ENCODE data around the gene TNIK.

The TNIK gene

GRCh38 chr3:171410186-171410585 is 50.0 kb downstream of the TNIK start:
- H3K36me3 ChIP-seq (ENCODE audit: insufficient read depth, low read length) = no peaks in the 10 kb centered on the region
- peaks cover 8% of the 10 kb centered on the region; the same call in 1 of the 2 replicates for H3K4me1 ChIP-seq (ENCODE audit: insufficient read depth, low read length)
- no peaks in the 10 kb centered on the region for H3K9me3 ChIP-seq (ENCODE audit: control insufficient read depth, insufficient read depth, low read length)
- H3K9ac ChIP-seq (ENCODE audit: low read depth, low read length) = no peak overlapping the region

- H3K9ac ChIP-seq (ENCODE audit: low read depth, low read length) = no peak overlapping the region
- peaks cover 4% of the 10 kb centered on the region; the same call in 1 of the 2 replicates for H3K4me1 ChIP-seq (ENCODE audit: insufficient read depth, low read length)
- H3K9me3 ChIP-seq (ENCODE audit: control insufficient read depth, insufficient read depth, low read length) = no peaks in the 10 kb centered on the region
- H3K36me3 ChIP-seq (ENCODE audit: insufficient read depth, low read length) = no peaks in the 10 kb centered on the region
These were observed 52.4 kb downstream of the TNIK start for GRCh38 chr3:171407759-171408158.

GRCh38 chr3:171404376-171404967 is 55.7 kb downstream of the TNIK start:
- Histone ChIP-seq H3K9me3 (ENCODE audit: control insufficient read depth, insufficient read depth, low read length) (no peaks in the 10 kb centered on the region), H3K36me3 (ENCODE audit: insufficient read depth, low read length) (no peaks in the 10 kb centered on the region), H3K9ac (ENCODE audit: low read depth, low read length) (no peak overlapping the region), H3K4me1 (ENCODE audit: insufficient read depth, low read length) (no peaks in the 10 kb centered on the region)

- no peaks in the 10 kb centered on the region for H3K4me1 ChIP-seq (ENCODE audit: insufficient read depth, low read length)
- no peak overlapping the region for H3K9ac ChIP-seq (ENCODE audit: low read depth, low read length)
- H3K36me3 ChIP-seq (ENCODE audit: insufficient read depth, low read length) = no peaks in the 10 kb centered on the region
- H3K9me3 ChIP-seq (ENCODE audit: control insufficient read depth, insufficient read depth, low read length) = no peaks in the 10 kb centered on the region
These were observed 57.9 kb downstream of the TNIK start for GRCh38 chr3:171402281-171402680.

GRCh38 chr3:171401432-171401831 is 58.8 kb downstream of the TNIK start:
- H3K9me3 ChIP-seq (ENCODE audit: control insufficient read depth, insufficient read depth, low read length) = no peaks in the 10 kb centered on the region
- no peaks in the 10 kb centered on the region for H3K36me3 ChIP-seq (ENCODE audit: insufficient read depth, low read length)
- H3K9ac ChIP-seq (ENCODE audit: low read depth, low read length) = no peak overlapping the region
- no peaks in the 10 kb centered on the region; the same call in 1 of the 2 replicates for H3K4me1 ChIP-seq (ENCODE audit: insufficient read depth, low read length)

- Histone ChIP-seq H3K36me3 (ENCODE audit: insufficient read depth, low read length) (no peaks in the 10 kb centered on the region), H3K4me1 (ENCODE audit: insufficient read depth, low read length) (no peaks in the 10 kb centered on the region; the same call in 1 of the 2 replicates), H3K9me3 (ENCODE audit: control insufficient read depth, insufficient read depth, low read length) (no peaks in the 10 kb centered on the region), H3K9ac (ENCODE audit: low read depth, low read length) (no peak overlapping the region)
These were observed 60.4 kb downstream of the TNIK start for GRCh38 chr3:171399842-171400241.

- Histone ChIP-seq H3K36me3 (ENCODE audit: insufficient read depth, low read length) (no peaks in the 10 kb centered on the region), H3K9ac (ENCODE audit: low read depth, low read length) (no peak overlapping the region)
These were observed 61.9 kb downstream of the TNIK start for GRCh38 chr3:171398343-171398742.

GRCh38 chr3:171397089-171397488 is 63.1 kb downstream of the TNIK start:
- H3K4me1 ChIP-seq (ENCODE audit: insufficient read depth, low read length) = peaks cover 9% of the 10 kb centered on the region; the same call in 1 of the 2 replicates
- H3K9ac ChIP-seq (ENCODE audit: low read depth, low read length) = no peak overlapping the region
- no peaks in the 10 kb centered on the region for H3K9me3 ChIP-seq (ENCODE audit: control insufficient read depth, insufficient read depth, low read length)
- H3K36me3 ChIP-seq (ENCODE audit: insufficient read depth, low read length) = no peaks in the 10 kb centered on the region

More at GRCh38 chr3:171398343-171398742, 61.9 kb downstream of the TNIK start:
- H3K9me3 ChIP-seq (ENCODE audit: control insufficient read depth, insufficient read depth, low read length) = no peaks in the 10 kb centered on the region
- H3K4me1 ChIP-seq (ENCODE audit: insufficient read depth, low read length) = peaks cover 2% of the 10 kb centered on the region; the same call in 1 of the 2 replicates

- peaks cover 9% of the 10 kb centered on the region; the same call in 1 of the 2 replicates for H3K4me1 ChIP-seq (ENCODE audit: insufficient read depth, low read length)
- no peak overlapping the region for H3K9ac ChIP-seq (ENCODE audit: low read depth, low read length)
- H3K36me3 ChIP-seq (ENCODE audit: insufficient read depth, low read length) = no peaks in the 10 kb centered on the region
- H3K9me3 ChIP-seq (ENCODE audit: control insufficient read depth, insufficient read depth, low read length) = no peaks in the 10 kb centered on the region
These were observed 64.2 kb downstream of the TNIK start for GRCh38 chr3:171396048-171396447.

- peaks cover 11% of the 10 kb centered on the region; the same call in 1 of the 2 replicates for H3K4me1 ChIP-seq (ENCODE audit: insufficient read depth, low read length)
- no peak overlapping the region for H3K9ac ChIP-seq (ENCODE audit: low read depth, low read length)
- no peaks in the 10 kb centered on the region for H3K9me3 ChIP-seq (ENCODE audit: control insufficient read depth, insufficient read depth, low read length)
- H3K36me3 ChIP-seq (ENCODE audit: insufficient read depth, low read length) = no peaks in the 10 kb centered on the region
These were observed 67.0 kb downstream of the TNIK start for GRCh38 chr3:171393032-171393744.

GRCh38 chr3:171391432-171391831 is 68.8 kb downstream of the TNIK start:
- Histone ChIP-seq H3K9ac (ENCODE audit: low read depth, low read length) (no peak overlapping the region), H3K9me3 (ENCODE audit: control insufficient read depth, insufficient read depth, low read length) (no peaks in the 10 kb centered on the region), H3K4me1 (ENCODE audit: insufficient read depth, low read length) (peaks cover 11% of the 10 kb centered on the region; the same call in 1 of the 2 replicates), H3K36me3 (ENCODE audit: insufficient read depth, low read length) (no peaks in the 10 kb centered on the region)

- peaks cover 11% of the 10 kb centered on the region; the same call in 1 of the 2 replicates for H3K4me1 ChIP-seq (ENCODE audit: insufficient read depth, low read length)
- no peak overlapping the region for H3K9ac ChIP-seq (ENCODE audit: low read depth, low read length)
- H3K36me3 ChIP-seq (ENCODE audit: insufficient read depth, low read length) = no peaks in the 10 kb centered on the region
- H3K9me3 ChIP-seq (ENCODE audit: control insufficient read depth, insufficient read depth, low read length) = no peaks in the 10 kb centered on the region
These were observed 69.9 kb downstream of the TNIK start for GRCh38 chr3:171390051-171390941.

- no peaks in the 10 kb centered on the region for H3K9me3 ChIP-seq (ENCODE audit: control insufficient read depth, insufficient read depth, low read length)
- no peak overlapping the region for H3K9ac ChIP-seq (ENCODE audit: low read depth, low read length)
- H3K36me3 ChIP-seq (ENCODE audit: insufficient read depth, low read length) = no peaks in the 10 kb centered on the region
- peaks cover 14% of the 10 kb centered on the region; the same call in 1 of the 2 replicates for H3K4me1 ChIP-seq (ENCODE audit: insufficient read depth, low read length)
These were observed 70.7 kb downstream of the TNIK start for GRCh38 chr3:171389491-171389890.

- Histone ChIP-seq H3K4me1 (ENCODE audit: insufficient read depth, low read length) (peaks cover 23% of the 10 kb centered on the region), H3K9ac (ENCODE audit: low read depth, low read length) (no peak overlapping the region), H3K36me3 (ENCODE audit: insufficient read depth, low read length) (no peaks in the 10 kb centered on the region), H3K9me3 (ENCODE audit: control insufficient read depth, insufficient read depth, low read length) (no peaks in the 10 kb centered on the region)
These were observed 71.7 kb downstream of the TNIK start for GRCh38 chr3:171388527-171388926.
